IPS-15b (cell line): ENCODE data around the gene TOPBP1.

Experiments used
- H3K27me3 ChIP-seq: one replicate; pipeline ENCODE4 v1.6.1; 2013; ENCODE audit warnings: low read length; ENCODE audit not compliant: control insufficient read depth, insufficient read depth
- H3K36me3 ChIP-seq: one replicate; pipeline ENCODE4 v1.6.1; 2013; ENCODE audit warnings: low read length; ENCODE audit not compliant: control insufficient read depth, insufficient read depth
- H3K4me1 ChIP-seq: one replicate; pipeline ENCODE4 v1.6.1; 2013; ENCODE audit warnings: mild to moderate bottlenecking, low read length; ENCODE audit not compliant: control insufficient read depth, insufficient read depth
- H3K4me3 ChIP-seq: one replicate; pipeline ENCODE4 v1.5.1; 2013; ENCODE audit warnings: low read depth, low read length
- H3K9ac ChIP-seq: one replicate; pipeline ENCODE4 v1.6.1; 2013; ENCODE audit warnings: low read depth, mild to moderate bottlenecking, low read length
- H3K9me3 ChIP-seq: one replicate; pipeline ENCODE4 v1.6.1; 2013; ENCODE audit warnings: mild to moderate bottlenecking, low read length; ENCODE audit not compliant: control insufficient read depth, insufficient read depth

The TOPBP1 gene

GRCh38 chr3:133575086-133575485, 86.7 kb downstream of the TOPBP1 start:
- H3K9me3 ChIP-seq = no peaks in the 10 kb centered on the region
- H3K36me3 ChIP-seq = peaks cover 10% of the 10 kb centered on the region
- H3K4me1 ChIP-seq = peaks cover 13% of the 10 kb centered on the region

GRCh38 chr3:133574260-133574881, 87.4 kb downstream of the TOPBP1 start:
- peak overlapping the region; percentile 95 for H3K9ac ChIP-seq

More at GRCh38 chr3:133575086-133575485, 86.7 kb downstream of the TOPBP1 start:
- peak overlapping the region; percentile 90 for H3K4me3 ChIP-seq
- peak overlapping the region; percentile 95 for H3K9ac ChIP-seq
- no peaks in the 10 kb centered on the region for H3K27me3 ChIP-seq

GRCh38 chr3:133573629-133574194, 88.0 kb downstream of the TOPBP1 start, which contains the start of gene CDV3:
CDV3 (plus strand) TSS chr3:133573686; CDS start chr3:133574045, 359 bp downstream.
- Histone ChIP-seq H3K9me3 (no peaks in the 10 kb centered on the region), H3K4me3 (peak within 1 kb of the TSS; percentile 90), H3K9ac (peak within 1 kb of the TSS; percentile 95), H3K4me1 (peaks cover 14% of the 10 kb centered on the region), H3K27me3 (no peaks in the 10 kb centered on the region), H3K36me3 (peaks cover 10% of the 10 kb centered on the region)

More at GRCh38 chr3:133574260-133574881, 87.4 kb downstream of the TOPBP1 start:
- H3K36me3 ChIP-seq = peaks cover 10% of the 10 kb centered on the region
- peak overlapping the region; percentile 90 for H3K4me3 ChIP-seq
- H3K27me3 ChIP-seq = no peaks in the 10 kb centered on the region
- H3K9me3 ChIP-seq = no peaks in the 10 kb centered on the region
- H3K4me1 ChIP-seq = peaks cover 14% of the 10 kb centered on the region

GRCh38 chr3:133573054-133573628, 88.6 kb downstream of the TOPBP1 start:
- H3K27me3 ChIP-seq = no peaks in the 10 kb centered on the region
- no peak overlapping the region for H3K9ac ChIP-seq
- H3K4me3 ChIP-seq = peak overlapping the region; percentile 61
- H3K4me1 ChIP-seq = peaks cover 12% of the 10 kb centered on the region
- peaks cover 5% of the 10 kb centered on the region for H3K36me3 ChIP-seq
- H3K9me3 ChIP-seq = no peaks in the 10 kb centered on the region

DNA sequence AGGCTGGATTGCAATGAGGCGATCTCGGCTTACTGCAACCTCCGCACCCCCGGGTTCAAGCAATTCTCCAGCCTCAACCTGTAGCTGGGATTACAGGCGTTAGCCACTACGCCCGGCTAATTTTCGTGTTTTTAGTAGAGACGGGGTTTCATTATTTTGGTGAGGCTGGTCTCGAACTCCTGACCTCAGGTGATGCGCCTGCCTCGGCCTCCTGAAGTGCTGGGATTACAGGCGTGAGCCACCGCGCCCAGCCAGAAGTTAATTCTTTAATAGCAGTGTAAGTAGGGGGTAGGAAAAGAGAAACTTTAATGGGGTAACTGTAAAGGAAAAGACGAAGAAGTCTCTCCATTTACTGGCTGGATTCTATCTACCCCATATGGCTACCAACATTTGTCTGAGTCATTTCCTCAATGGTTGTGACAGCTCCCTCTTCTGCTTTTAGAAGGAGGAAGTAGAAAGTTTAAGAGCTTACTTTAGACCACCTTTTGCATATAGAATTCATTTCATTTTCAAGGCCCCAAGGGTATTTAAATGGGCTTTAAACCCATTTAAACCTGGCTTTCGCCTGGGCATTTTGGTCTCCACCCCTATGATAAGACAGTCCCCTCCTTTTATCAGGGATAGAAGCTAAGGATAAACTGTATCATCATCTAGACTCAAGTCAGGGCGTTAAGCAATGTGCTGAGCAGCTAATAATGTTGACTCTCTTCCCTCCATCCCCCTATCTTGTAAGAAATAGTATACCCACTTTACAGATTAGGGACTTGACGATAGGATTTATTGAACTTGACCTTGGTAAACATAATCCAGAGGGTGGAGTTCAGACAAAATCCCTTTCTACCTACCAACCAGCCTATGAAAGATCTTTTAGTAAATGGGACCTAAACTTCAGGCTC, 89.3 kb downstream of the TOPBP1 start:
- no peaks in the 10 kb centered on the region for H3K27me3 ChIP-seq
- H3K9ac ChIP-seq = no peak overlapping the region
- peak overlapping the region; percentile 43 for H3K4me3 ChIP-seq
- no peaks in the 10 kb centered on the region for H3K36me3 ChIP-seq
- peaks cover 10% of the 10 kb centered on the region for H3K4me1 ChIP-seq
- no peaks in the 10 kb centered on the region for H3K9me3 ChIP-seq

DNA sequence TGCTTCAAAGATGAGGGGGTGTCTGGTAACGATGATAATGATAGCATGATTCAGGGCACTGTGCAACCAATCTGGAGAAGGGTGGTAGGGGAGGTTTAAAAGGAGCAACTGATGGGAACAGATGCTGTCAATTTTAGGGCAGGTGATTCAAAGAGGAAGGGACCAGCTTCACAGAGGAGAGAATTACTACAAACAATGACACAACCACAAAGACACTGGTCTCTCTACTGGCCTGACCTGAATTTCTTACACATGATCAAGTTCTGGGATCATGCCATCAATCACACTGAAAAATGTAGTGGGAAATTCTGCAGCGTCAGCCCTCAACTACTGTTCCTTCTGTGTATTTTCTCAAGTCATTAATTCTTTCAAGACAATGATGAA, 90.8 kb downstream of the TOPBP1 start:
- Histone ChIP-seq H3K27me3 (no peaks in the 10 kb centered on the region), H3K4me1 (peaks cover 10% of the 10 kb centered on the region), H3K4me3 (no peak overlapping the region), H3K36me3 (no peaks in the 10 kb centered on the region), H3K9ac (no peak overlapping the region), H3K9me3 (no peaks in the 10 kb centered on the region)

DNA sequence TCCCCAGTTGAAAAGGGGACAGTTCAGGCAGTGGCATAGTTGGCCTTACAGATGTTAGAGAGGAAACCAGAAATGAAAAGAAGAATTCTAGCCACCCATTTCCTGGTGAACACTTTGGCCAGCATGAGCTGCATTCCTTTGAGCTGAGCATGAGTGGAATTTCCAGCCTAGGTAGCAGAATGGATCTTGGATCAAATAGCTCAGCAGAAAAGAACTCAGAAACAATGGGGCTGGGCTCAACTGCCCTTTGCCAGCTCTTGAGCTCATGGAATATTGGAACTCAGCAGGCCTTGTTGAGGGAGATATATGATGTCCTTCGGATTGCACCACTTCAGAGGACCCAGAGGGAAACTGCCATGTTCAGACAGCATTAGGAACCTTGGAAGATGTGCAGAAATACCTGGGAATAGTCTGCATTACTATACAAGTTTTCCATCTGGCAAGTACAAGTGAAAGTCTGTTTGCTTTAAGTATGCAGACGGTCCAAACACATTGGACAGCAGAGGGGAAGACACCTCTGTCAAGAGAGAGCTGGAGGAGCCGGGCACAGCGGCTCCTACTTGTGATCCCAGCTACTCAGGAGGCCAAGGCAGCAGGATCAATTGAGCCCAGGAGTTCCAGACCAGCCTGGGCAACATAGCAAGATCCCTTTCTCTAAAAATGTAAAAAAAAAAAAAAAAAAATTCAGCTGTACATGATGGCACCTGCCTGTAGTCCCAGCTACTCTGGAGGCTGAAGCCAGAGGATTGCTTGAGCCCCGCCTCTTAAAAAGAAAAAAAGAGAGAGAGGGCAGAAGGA, 91.4 kb downstream of the TOPBP1 start:
- Histone ChIP-seq H3K36me3 (no peaks in the 10 kb centered on the region), H3K27me3 (no peaks in the 10 kb centered on the region), H3K9ac (no peak overlapping the region), H3K4me1 (peaks cover 10% of the 10 kb centered on the region), H3K9me3 (no peaks in the 10 kb centered on the region), H3K4me3 (no peak overlapping the region)

DNA sequence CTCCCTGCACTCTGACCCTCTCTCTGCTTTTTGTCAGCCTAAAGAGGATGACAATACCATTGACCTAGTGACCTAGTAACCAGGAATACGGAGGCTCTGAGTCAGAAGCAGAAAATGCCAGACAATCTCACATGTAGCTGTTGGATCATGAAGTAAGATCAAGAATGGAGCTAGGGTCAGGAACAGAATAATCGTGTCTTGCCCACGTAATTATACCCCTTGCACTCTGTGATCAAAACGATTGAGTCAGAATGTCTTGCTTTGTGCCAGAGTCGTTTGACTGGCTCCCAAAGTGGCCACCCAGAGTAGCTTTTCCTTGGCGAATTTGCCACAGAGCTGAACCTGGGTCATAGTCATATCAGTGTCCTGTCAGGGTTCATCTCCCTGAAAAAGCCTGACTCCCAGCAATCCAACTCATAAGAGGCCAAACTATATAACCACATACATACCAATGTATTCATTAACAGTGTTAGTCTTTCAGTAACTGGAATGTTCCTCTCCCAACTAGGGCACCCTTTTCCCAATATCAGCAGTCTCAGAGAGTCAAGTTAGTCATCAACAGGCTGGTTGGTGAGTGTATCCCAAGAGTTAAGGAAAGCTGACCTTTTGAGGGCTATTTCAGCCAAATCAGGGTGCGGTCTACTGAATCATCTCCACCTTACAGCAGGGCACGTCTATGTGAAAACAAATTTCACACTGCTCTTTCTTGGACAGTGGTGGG, 93.3 kb downstream of the TOPBP1 start:
- H3K27me3 ChIP-seq = no peaks in the 10 kb centered on the region
- H3K36me3 ChIP-seq = no peaks in the 10 kb centered on the region
- peaks cover 7% of the 10 kb centered on the region for H3K4me1 ChIP-seq
- H3K9me3 ChIP-seq = no peaks in the 10 kb centered on the region
- H3K4me3 ChIP-seq = no peak overlapping the region
- no peak overlapping the region for H3K9ac ChIP-seq

GRCh38 chr3:133563816-133564215, 97.9 kb downstream of the TOPBP1 start:
- Histone ChIP-seq H3K27me3 (no peaks in the 10 kb centered on the region), H3K9me3 (no peaks in the 10 kb centered on the region), H3K4me1 (no peaks in the 10 kb centered on the region), H3K9ac (no peak overlapping the region), H3K36me3 (no peaks in the 10 kb centered on the region), H3K4me3 (no peak overlapping the region)

DNA sequence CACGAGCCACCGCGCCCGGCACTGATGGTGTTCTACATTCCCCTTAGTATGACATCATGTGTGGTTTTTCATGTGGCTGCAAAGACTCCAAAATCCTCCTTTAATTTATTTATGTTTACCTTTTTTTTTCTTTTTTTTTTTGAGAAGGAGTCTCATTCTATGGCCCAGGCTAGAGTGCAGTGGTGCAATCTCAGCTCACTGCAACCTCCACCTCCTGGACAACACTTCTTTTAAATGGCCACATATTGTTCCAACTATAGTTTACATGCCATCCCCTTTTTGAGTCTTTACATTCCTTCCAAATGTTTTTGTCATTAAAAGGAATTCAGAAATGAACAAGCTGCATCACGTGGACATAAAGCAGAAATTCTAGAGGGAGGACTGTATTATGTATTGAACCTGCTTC, 98.6 kb downstream of the TOPBP1 start:
- H3K9me3 ChIP-seq = no peaks in the 10 kb centered on the region
- no peaks in the 10 kb centered on the region for H3K27me3 ChIP-seq
- no peak overlapping the region for H3K4me3 ChIP-seq
- H3K9ac ChIP-seq = no peak overlapping the region
- H3K36me3 ChIP-seq = no peaks in the 10 kb centered on the region
- H3K4me1 ChIP-seq = no peaks in the 10 kb centered on the region
